ENCODE data around the gene PPARGC1A. TPM values are rescaled to one million over a fixed set of nuclear protein-coding genes. Genes with fewer than 3 reads are reported as not detected.

Gene PPARGC1A
- total RNA-seq, 4 donors from 2014 or later: 0.75 to 4.0 (median 1.4) TPM

- intact Hi-C loops (cut with DNase I): no loop called here
- no peaks in the 10 kb centered on the region for H3K9me3 ChIP-seq
- no peak for TF ChIP-seq POLR2A (IDR thresholded peaks at IDR 0.05)
- no peak overlapping the region for H3K4me3 ChIP-seq
- H3K27ac ChIP-seq: peak overlapping the region in 2 of 4 donors; percentile 5 to 38
- no peak for DNase-seq
- no peaks in the 10 kb centered on the region for H3K4me1 ChIP-seq
- no peaks in the 10 kb centered on the region for H3K36me3 ChIP-seq
- WGBS, 2 donors: 91 to 94% methylated on average over 1 of the region's 1 CpG
- H3K27me3 ChIP-seq: no peaks in the 10 kb centered on the region
Measured at GRCh38 chr4:23819041-23819511, 70.8 kb downstream of the PPARGC1A start.

GRCh38 chr4:23818097-23818885 lies 71.6 kb downstream of the PPARGC1A start:
- Histone ChIP-seq H3K4me1 (no peaks in the 10 kb centered on the region), H3K27me3 (no peaks in the 10 kb centered on the region), H3K27ac (no peak overlapping the region), H3K36me3 (no peaks in the 10 kb centered on the region), H3K4me3 (no peak overlapping the region), H3K9me3 (no peaks in the 10 kb centered on the region)
- 55 to 59% methylated on average over 7 of the region's 7 CpGs for WGBS, 2 donors
- no peak for DNase-seq
- intact Hi-C loops (cut with DNase I): no loop called here
- TF ChIP-seq CTCF (IDR thresholded peaks at IDR 0.05): no peak
- no peak for TF ChIP-seq POLR2A (IDR thresholded peaks at IDR 0.05)

GRCh38 chr4:23814996-23815660 lies 74.7 kb downstream of the PPARGC1A start:
- Histone ChIP-seq H3K36me3 (no peaks in the 10 kb centered on the region), H3K27me3 (no peaks in the 10 kb centered on the region), H3K9me3 (no peaks in the 10 kb centered on the region), H3K4me1 (no peaks in the 10 kb centered on the region), H3K4me3 (no peak overlapping the region), H3K27ac (peak overlapping the region in 2 of 4 donors; percentile 27 to 50)
- no peak for DNase-seq
- 77 to 90% methylated on average over 8 of the region's 8 CpGs for WGBS, 2 donors
- intact Hi-C loops (cut with DNase I): no loop called here
- no peak for TF ChIP-seq POLR2A (IDR thresholded peaks at IDR 0.05)

GRCh38 chr4:23814587-23814986 lies 75.3 kb downstream of the PPARGC1A start:
- no peak for TF ChIP-seq POLR2A (IDR thresholded peaks at IDR 0.05)
- no peak for TF ChIP-seq CTCF (IDR thresholded peaks at IDR 0.05)
- no peak overlapping the region for H3K27ac ChIP-seq
- H3K4me1 ChIP-seq: no peaks in the 10 kb centered on the region
- WGBS, 2 donors: 40 to 61% methylated on average over 2 of the region's 2 CpGs
- H3K9me3 ChIP-seq: no peaks in the 10 kb centered on the region
- no peak for DNase-seq
- H3K27me3 ChIP-seq: no peaks in the 10 kb centered on the region
- no peaks in the 10 kb centered on the region for H3K36me3 ChIP-seq
- H3K4me3 ChIP-seq: no peak overlapping the region
- intact Hi-C loops (cut with DNase I): no loop called here

- intact Hi-C loops (cut with DNase I): no loop called here
- Histone ChIP-seq H3K36me3 (no peaks in the 10 kb centered on the region), H3K4me3 (no peak overlapping the region), H3K4me1 (no peaks in the 10 kb centered on the region), H3K27me3 (no peaks in the 10 kb centered on the region), H3K9me3 (no peaks in the 10 kb centered on the region), H3K27ac (no peak overlapping the region)
- WGBS, 2 donors: 65 to 82% methylated on average over 2 of the region's 2 CpGs
- DNase-seq: no peak
- TF ChIP-seq POLR2A (IDR thresholded peaks at IDR 0.05) (no peak), CTCF (IDR thresholded peaks at IDR 0.05) (no peak)
Measured at GRCh38 chr4:23811161-23811560, 78.7 kb downstream of the PPARGC1A start.

- H3K4me3 ChIP-seq: no peak overlapping the region
- no peak for DNase-seq
- no peaks in the 10 kb centered on the region for H3K36me3 ChIP-seq
- H3K27me3 ChIP-seq: no peaks in the 10 kb centered on the region
- no peaks in the 10 kb centered on the region for H3K9me3 ChIP-seq
- no peaks in the 10 kb centered on the region for H3K4me1 ChIP-seq
- no peak for TF ChIP-seq CTCF (IDR thresholded peaks at IDR 0.05)
- no peak for TF ChIP-seq POLR2A (IDR thresholded peaks at IDR 0.05)
- 62 to 76% methylated on average over 5 of the region's 5 CpGs for WGBS, 2 donors
- H3K27ac ChIP-seq: no peak overlapping the region
- intact Hi-C loops (cut with DNase I): no loop called here
Measured at GRCh38 chr4:23805450-23805851, 84.4 kb downstream of the PPARGC1A start.

Measured in esophagus squamous epithelium (tissue), 5 donors.